KOPT-K1 (cell line): ENCODE results near the gene TTLL10.
A peak's percentile ranks its signal among the peaks of the same experiment; 100 is the strongest.
"Not testable (repeated sequence)": the region's sequence is repeated elsewhere in the genome, so short reads cannot be mapped to it uniquely, and the experiment has no call there.

ENCODE experiments used
- H3K27ac ChIP-seq: fragments of 200-600 bp; sonication (generic); 2 replicates; pipeline ENCODE4 v1.5.1; 2016; ENCODE audit warnings: antibody characterized with exemption, mild to moderate bottlenecking, low read depth, low read length; ENCODE audit not compliant: poor library complexity, severe bottlenecking
- H3K36me3 ChIP-seq: fragments of 200-600 bp; sonication (generic); 2 replicates; pipeline ENCODE4 v1.5.1; 2017; ENCODE audit warnings: antibody characterized with exemption, mild to moderate bottlenecking, low read length, moderate library complexity; ENCODE audit not compliant: insufficient read depth
- H3K9me3 ChIP-seq: fragments of 200-600 bp; sonication (generic); 2 replicates; pipeline ENCODE4 v1.5.1; 2017; ENCODE audit warnings: antibody characterized with exemption, low read length, mild to moderate bottlenecking; ENCODE audit not compliant: insufficient read depth, poor library complexity, severe bottlenecking

The TTLL10 gene

GRCh38 chr1:1135339-1136136 is 38.1 kb upstream of the TTLL10 start:
- Histone ChIP-seq H3K36me3 (no peaks in the 10 kb centered on the region), H3K27ac (no peak overlapping the region), H3K9me3 (no peaks in the 10 kb centered on the region)

GRCh38 chr1:1136547-1137230 is 37.0 kb upstream of the TTLL10 start:
- Histone ChIP-seq H3K36me3 (no peaks in the 10 kb centered on the region), H3K9me3 (no peaks in the 10 kb centered on the region)

GRCh38 chr1:1137256-1138045 is 36.2 kb upstream of the TTLL10 start:
- no peak overlapping the region for H3K27ac ChIP-seq
- no peaks in the 10 kb centered on the region for H3K9me3 ChIP-seq
- no peaks in the 10 kb centered on the region for H3K36me3 ChIP-seq

More at GRCh38 chr1:1136547-1137230, 37.0 kb upstream of the TTLL10 start:
- H3K27ac ChIP-seq: no peak overlapping the region

- Histone ChIP-seq H3K36me3 (no peaks in the 10 kb centered on the region), H3K9me3 (no peaks in the 10 kb centered on the region), H3K27ac (no peak overlapping the region)
Measured at GRCh38 chr1:1140673-1141072, 33.0 kb upstream of the TTLL10 start.

- Histone ChIP-seq H3K36me3 (no peaks in the 10 kb centered on the region), H3K27ac (no peak overlapping the region), H3K9me3 (no peaks in the 10 kb centered on the region)
Measured at GRCh38 chr1:1141244-1141910, 32.3 kb upstream of the TTLL10 start.

GRCh38 chr1:1141911-1142250 is 31.8 kb upstream of the TTLL10 start:
- Histone ChIP-seq H3K9me3 (no peaks in the 10 kb centered on the region), H3K27ac (no peak overlapping the region), H3K36me3 (no peaks in the 10 kb centered on the region)

- H3K36me3 ChIP-seq, H3K9me3 ChIP-seq: not testable (repeated sequence)
- H3K27ac ChIP-seq: peak overlapping the region; percentile 99
Measured at GRCh38 chr1:1142352-1142751, 31.3 kb upstream of the TTLL10 start.

- H3K36me3 ChIP-seq: no peaks in the 10 kb centered on the region
- H3K9me3 ChIP-seq: no peaks in the 10 kb centered on the region
- H3K27ac ChIP-seq: peak overlapping the region; percentile 99
Measured at GRCh38 chr1:1142844-1143243, 30.8 kb upstream of the TTLL10 start.

GRCh38 chr1:1143636-1144035 is 30.0 kb upstream of the TTLL10 start:
- Histone ChIP-seq H3K36me3 (no peaks in the 10 kb centered on the region), H3K9me3 (no peaks in the 10 kb centered on the region), H3K27ac (peak overlapping the region; percentile 99)

GRCh38 chr1:1144122-1144842 is 29.4 kb upstream of the TTLL10 start:
- no peaks in the 10 kb centered on the region for H3K36me3 ChIP-seq
- peak overlapping the region; percentile 99 for H3K27ac ChIP-seq
- H3K9me3 ChIP-seq: no peaks in the 10 kb centered on the region

GRCh38 chr1:1144843-1145546 is 28.7 kb upstream of the TTLL10 start:
- no peaks in the 10 kb centered on the region for H3K9me3 ChIP-seq
- H3K36me3 ChIP-seq: no peaks in the 10 kb centered on the region
- H3K27ac ChIP-seq: peak overlapping the region; percentile 99

- H3K9me3 ChIP-seq: no peaks in the 10 kb centered on the region
- H3K27ac ChIP-seq: peak overlapping the region; percentile 99
- H3K36me3 ChIP-seq: no peaks in the 10 kb centered on the region
Measured at GRCh38 chr1:1145547-1145914, 28.1 kb upstream of the TTLL10 start.

- Histone ChIP-seq H3K36me3 (no peaks in the 10 kb centered on the region), H3K27ac (peak overlapping the region; percentile 99), H3K9me3 (no peaks in the 10 kb centered on the region)
Measured at GRCh38 chr1:1146026-1146425, 27.7 kb upstream of the TTLL10 start.

GRCh38 chr1:1146596-1146995 is 27.1 kb upstream of the TTLL10 start:
- H3K9me3 ChIP-seq: no peaks in the 10 kb centered on the region
- no peaks in the 10 kb centered on the region for H3K36me3 ChIP-seq
- no peak overlapping the region for H3K27ac ChIP-seq
